Transverse colon (tissue), 4 donors: ENCODE measurements around the gene MRPL24. TPM values are rescaled to one million over a fixed set of nuclear protein-coding genes. Genes with fewer than 3 reads are reported as not detected.

Experiments used
- DNase-seq: peaks from one replicate; pipeline ENCODE4 v3.0.0-alpha.2; 2019
- H3K27ac ChIP-seq, 4 donors: fragments of 200-600 bp; sonication (generic); 2 replicates each; pipeline ENCODE4 v1.5.1; 2016 to 2018; ENCODE audit warnings: inconsistent platforms in 4 of 4
- H3K27me3 ChIP-seq: fragments of 200-600 bp; sonication (generic); 2 replicates; pipeline ENCODE4 v1.5.1; 2017; ENCODE audit warnings: inconsistent platforms
- H3K36me3 ChIP-seq, 4 donors: fragments of 200-600 bp; sonication (generic); 2 replicates each; pipeline ENCODE4 v1.5.1; 2017 to 2019; ENCODE audit warnings: inconsistent platforms in 4 of 4
- H3K4me1 ChIP-seq, 4 donors: fragments of 200-600 bp; sonication (generic); 2 replicates each; pipeline ENCODE4 v1.5.1; 2017 to 2020; ENCODE audit warnings: inconsistent platforms in 4 of 4
- H3K4me3 ChIP-seq, 4 donors: fragments of 200-600 bp; sonication (generic); 1 replicate in 1 of 4; 2 replicates in 3 of 4; pipeline versions ENCODE4 v1.5.1 to v1.6.1; 2017 to 2019; ENCODE audit warnings: inconsistent platforms in 4 of 4
- H3K9me3 ChIP-seq, 2 donors: fragments of 200-600 bp; sonication (generic); 2 replicates each; pipeline ENCODE4 v1.5.1; 2017 to 2019; ENCODE audit warnings: inconsistent platforms in 2 of 2
- CTCF ChIP-seq, 5 experiments: fragments of 200-600 bp in 3 of 5; fragments of 450-650 bp in 2 of 5; sonication (generic) in 3 of 5; IDR thresholded peaks; 1 replicate in 2 of 5; 2 replicates in 3 of 5; pipeline ENCODE4 v1.5.1; 2016 to 2017; ENCODE audit warnings: antibody characterized with exemption in 5 of 5, inconsistent platforms in 3 of 5, mild to moderate bottlenecking in 2 of 5, moderate library complexity in 1 of 5
- EP300 ChIP-seq: sonication (generic); formaldehyde crosslinking; IDR thresholded peaks from one replicate; pipeline ENCODE4 v1.6.1; 2017; ENCODE audit warnings: antibody characterized with exemption, low read depth
- POLR2A ChIP-seq: fragments of 450-650 bp; IDR thresholded peaks from one replicate; pipeline ENCODE4 v1.6.1; 2016; ENCODE audit warnings: antibody characterized with exemption, mild to moderate bottlenecking, moderate library complexity
- POLR2AphosphoS5 ChIP-seq, 3 donors: sonication (generic); formaldehyde crosslinking; IDR thresholded peaks; one replicate each; pipeline ENCODE4 v1.6.1; 2016; ENCODE audit warnings: antibody characterized with exemption in 3 of 3
- WGBS, 2 donors: methylation state at CpG; one replicate each; pipeline ENCODE4 v1.1.5; 2018; ENCODE audit warnings: low coverage in 1 of 2; 5-methylcytosine and 5-hydroxymethylcytosine counted together
- in situ Hi-C, 4 donors: fragments of 200-750 bp; cut with MboI; loops; one replicate each; pipeline versions ENCODE4 v1.15.0 to v1.15.1; 2017; ENCODE audit warnings: low sequenced_read_pairs in 3 of 4, low pct_ligation_motif_present in 1 of 4, low pct_unique_long_range_greater_than_20kb in 1 of 4
- intact Hi-C: fragments of 100-400 bp; cut with DNase I; formaldehyde crosslinking; loops from one replicate; pipeline ENCODE4 v1.15.1; 2023; ENCODE audit warnings: low total_unique reads
- total RNA-seq, 4 donors: library from RNA; depleted of rRNA; stranded (reverse); fragments of >200 nt; gene quantifications; one replicate each; pipeline ENCODE4 v1.1.0, GENCODE V29; 2016

MRPL24 gene
- total RNA-seq, 4 donors from 2014 or later = 6.8 to 44.9 (median 37.1) TPM

DNA sequence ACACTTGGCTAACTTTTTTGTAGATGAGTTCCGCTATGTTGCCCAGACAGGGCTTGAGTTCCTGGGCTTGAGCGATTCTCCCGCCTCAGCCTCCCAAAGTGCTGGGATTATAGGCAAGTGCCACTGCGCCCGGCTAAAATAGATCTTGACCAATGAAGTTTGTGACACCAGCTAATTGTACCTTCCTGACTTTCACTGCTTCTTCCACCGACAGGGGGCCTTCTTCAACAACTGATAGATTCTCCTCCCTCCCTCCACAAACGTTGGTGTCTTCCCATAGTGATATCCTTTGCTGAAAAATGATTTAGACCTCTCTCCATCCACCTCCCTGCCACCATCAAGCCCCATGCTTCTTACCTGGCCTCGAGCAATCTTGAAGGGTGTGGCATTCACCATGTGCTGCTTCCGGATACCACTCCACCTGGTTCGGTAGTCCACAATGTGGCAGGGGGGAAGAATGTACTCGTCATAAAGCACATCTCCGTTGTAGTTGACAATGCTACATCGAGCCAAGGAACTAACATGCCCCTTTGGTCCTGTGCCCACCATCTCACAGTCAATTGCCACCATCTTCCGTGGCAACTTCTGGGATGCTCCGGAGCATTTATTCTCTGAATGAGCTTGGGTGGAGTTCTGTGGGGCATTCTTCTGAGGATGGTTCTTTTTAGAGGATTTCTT lies 14.2 kb downstream of the MRPL24 start:
- peaks cover 25 to 46% (median 38%) of the 10 kb centered on the region in 4 donors for H3K4me1 ChIP-seq
- H3K27ac ChIP-seq = peak overlapping the region; percentile 42 to 98 (median 74)
- H3K27me3 ChIP-seq = no peaks in the 10 kb centered on the region
- intact Hi-C loops = no loop called here
- no peaks in the 10 kb centered on the region for H3K9me3 ChIP-seq
- peaks cover 0 to 26% (median 8%) of the 10 kb centered on the region in 4 donors for H3K36me3 ChIP-seq
- in situ Hi-C loops = no loop called here
- DNase-seq = peak; percentile 64
- TF ChIP-seq POLR2AphosphoS5 (IDR thresholded peaks at IDR 0.05) (no peak), CTCF (IDR thresholded peaks at IDR 0.05) (peak; percentile 36 to 61 (median 42))
- WGBS, 2 donors = 40 to 45% methylated on average over 4 to 15 of the region's 15 CpGs
- H3K4me3 ChIP-seq = peak overlapping the region in 2 of 4 donors; percentile 12 to 71

- Histone ChIP-seq H3K27ac (peak overlapping the region; percentile 42 to 98 (median 74)), H3K4me1 (peaks cover 25 to 46% (median 38%) of the 10 kb centered on the region in 4 donors), H3K36me3 (peaks cover 0 to 32% (median 10%) of the 10 kb centered on the region in 4 donors), H3K9me3 (no peaks in the 10 kb centered on the region), H3K4me3 (peak overlapping the region in 3 of 4 donors; percentile 10 to 71 (median 12)), H3K27me3 (no peaks in the 10 kb centered on the region)
- peak; percentile 91 for DNase-seq
- intact Hi-C loops (loop anchor here (1.0 kb wide), 1 partner anchor 36 kb away; no protein-coding TSS in a partner anchor), in situ Hi-C loops (no loop called here)
- TF ChIP-seq EP300 (no peak), POLR2A (no peak), CTCF (IDR thresholded peaks at IDR 0.05) (peak; percentile 92 to 96 (median 93)), POLR2AphosphoS5 (IDR thresholded peaks at IDR 0.05) (peak in 1 of 3 donors; percentile 23)
- 7 to 16% methylated on average over 11 to 18 of the region's 18 CpGs for WGBS, 2 donors
These were observed 15.1 kb downstream of the MRPL24 start for GRCh38 chr1:156725683-156726280.

DNA sequence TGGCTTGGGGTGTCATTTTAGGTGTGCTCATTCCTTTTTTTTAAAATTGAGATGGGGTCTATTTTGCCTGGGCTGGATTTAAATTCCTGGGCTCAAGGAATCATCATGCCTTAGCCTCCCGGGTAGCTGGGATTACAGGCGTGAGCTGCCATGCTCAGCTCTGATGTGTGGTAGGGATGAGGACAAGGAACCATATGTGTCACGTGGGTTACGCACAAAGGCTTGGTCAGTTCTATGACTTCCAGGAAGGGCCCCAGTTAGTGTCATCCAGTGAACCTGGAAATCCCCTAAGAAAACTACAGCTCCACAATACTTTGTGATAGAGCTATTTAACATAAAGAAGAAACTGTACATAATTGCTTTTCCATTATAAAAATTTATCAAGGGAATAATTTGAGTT lies 19.4 kb downstream of the MRPL24 start:
- in situ Hi-C loops = loop anchor here in 1 of 4 donors (5.0 kb wide), 1 partner anchor 34 kb away; no protein-coding TSS in a partner anchor
- intact Hi-C loops = no loop called here
- no peaks in the 10 kb centered on the region for H3K27me3 ChIP-seq
- WGBS, 2 donors = 69% methylated on average over 4 of the region's 4 CpGs; no CpG with 5 or more reads in 1 of the 2 donors
- TF ChIP-seq CTCF (IDR thresholded peaks at IDR 0.05) (no peak), EP300 (no peak), POLR2AphosphoS5 (IDR thresholded peaks at IDR 0.05) (no peak), POLR2A (no peak)
- H3K36me3 ChIP-seq = peaks cover 0 to 33% (median 10%) of the 10 kb centered on the region in 4 donors
- H3K9me3 ChIP-seq = no peaks in the 10 kb centered on the region
- no peak overlapping the region for H3K4me3 ChIP-seq
- no peak overlapping the region for H3K27ac ChIP-seq
- H3K4me1 ChIP-seq = peaks cover 15 to 23% (median 22%) of the 10 kb centered on the region in 4 donors
- DNase-seq = no peak

- intact Hi-C loops = no loop called here
- H3K36me3 ChIP-seq = peaks cover 0 to 33% (median 10%) of the 10 kb centered on the region in 4 donors
- in situ Hi-C loops = loop anchor here in 1 of 4 donors (5.0 kb wide), 1 partner anchor 34 kb away; no protein-coding TSS in a partner anchor
These were observed 19.8 kb downstream of the MRPL24 start for GRCh38 chr1:156721131-156721530.

More at GRCh38 chr1:156721131-156721530, 19.8 kb downstream of the MRPL24 start:
- 81% methylated on average over 2 of the region's 2 CpGs; no CpG with 5 or more reads in 1 of the 2 donors for WGBS, 2 donors
- no peak overlapping the region for H3K4me3 ChIP-seq
- no peak overlapping the region for H3K27ac ChIP-seq
- peaks cover 11 to 19% (median 18%) of the 10 kb centered on the region in 4 donors for H3K4me1 ChIP-seq
- no peak for DNase-seq
- no peaks in the 10 kb centered on the region for H3K9me3 ChIP-seq
- no peak for TF ChIP-seq POLR2AphosphoS5 (IDR thresholded peaks at IDR 0.05)
- TF ChIP-seq POLR2A = no peak
- no peak for TF ChIP-seq EP300
- H3K27me3 ChIP-seq = no peaks in the 10 kb centered on the region
